ENCODE results near the gene UGT1A7. TPM values are rescaled to one million over a fixed set of nuclear protein-coding genes. Genes with fewer than 3 reads are reported as not detected.
"Not testable (repeated sequence)": the region's sequence is repeated elsewhere in the genome, so short reads cannot be mapped to it uniquely, and the experiment has no call there.

Gene UGT1A7
- total RNA-seq, 2 donors from 2014 or later = not detected

DNA sequence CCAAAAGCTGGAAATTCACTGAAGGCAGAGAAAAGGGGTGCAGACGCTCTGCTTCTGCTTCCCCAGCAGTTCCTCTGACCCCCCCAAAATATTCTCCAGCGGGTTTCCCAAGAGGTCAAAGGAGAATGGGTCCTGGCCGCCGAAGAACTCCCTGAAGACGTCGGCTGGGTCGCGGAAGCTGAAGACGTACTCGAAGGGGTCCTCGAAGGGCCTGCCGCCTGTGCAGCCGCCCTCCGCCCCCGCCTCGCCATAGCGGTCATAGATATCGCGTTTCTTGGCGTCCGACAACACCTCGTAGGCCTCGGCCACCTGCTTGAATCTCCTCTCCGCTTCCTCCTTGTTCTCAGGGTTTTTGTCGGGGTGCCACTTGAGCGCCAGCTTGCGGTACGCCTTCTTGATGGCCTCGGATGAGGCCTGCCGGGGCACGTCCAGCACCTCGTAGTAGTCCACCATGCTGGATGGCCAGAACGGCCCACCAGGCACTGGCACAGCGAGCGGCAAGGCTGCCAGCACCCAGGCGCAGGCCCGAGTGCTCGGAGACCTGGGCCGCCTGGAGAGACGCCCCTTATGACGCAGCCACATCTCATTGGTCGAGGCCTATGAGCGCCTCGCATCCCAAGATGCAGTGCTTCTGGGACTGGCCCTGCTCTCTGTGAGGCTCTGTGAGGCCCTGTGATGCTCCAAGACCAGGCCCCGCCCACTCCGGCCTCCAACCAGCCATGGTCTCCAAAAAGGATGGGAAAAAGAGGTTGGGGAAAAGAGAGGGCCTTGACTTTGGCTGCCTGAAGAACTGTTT, 62.0 kb downstream of the UGT1A7 start:
- no peaks in the 10 kb centered on the region for H3K36me3 Mint-ChIP-seq
- H3K27ac Mint-ChIP-seq = no peak overlapping the region
- DNase-seq (ENCODE audit: low spot score in 2 of 2) (no peak), ATAC-seq (no peak)
- no peaks in the 10 kb centered on the region for H3K9me3 Mint-ChIP-seq

DNA sequence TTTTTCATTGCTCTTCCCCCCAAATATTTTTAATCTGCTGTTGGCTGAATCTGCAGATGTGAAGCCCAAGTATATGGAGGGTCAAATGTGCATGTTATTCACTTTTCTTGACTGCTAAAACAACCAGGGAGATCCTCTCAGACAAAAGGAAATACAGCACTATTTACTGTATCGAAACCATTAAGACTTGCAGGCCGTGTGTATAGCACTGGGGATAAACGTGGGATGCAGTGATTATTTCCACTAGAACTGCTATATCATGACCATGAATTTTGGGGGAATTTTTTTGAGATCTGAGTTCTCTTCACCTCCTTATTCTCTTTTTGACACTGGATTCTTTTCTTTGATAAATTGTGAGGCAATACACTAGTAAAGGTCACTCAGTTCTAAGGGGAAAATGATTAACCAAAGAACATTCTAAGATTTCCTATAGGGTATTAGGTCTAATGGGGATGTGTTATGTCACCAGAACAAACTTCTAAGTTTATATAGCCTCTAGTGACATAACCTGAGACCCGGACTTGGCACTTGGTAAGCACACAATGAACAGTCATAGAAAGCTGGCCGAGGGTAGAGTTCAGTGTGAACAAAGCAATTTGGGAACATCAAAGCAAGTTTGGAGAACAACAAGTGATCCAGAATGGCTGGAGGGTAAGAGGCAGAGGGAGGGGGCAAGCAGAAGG, 63.5 kb downstream of the UGT1A7 start:
- peaks cover 0 to 6% of the 10 kb centered on the region in 2 donors for H3K36me3 Mint-ChIP-seq

DNA sequence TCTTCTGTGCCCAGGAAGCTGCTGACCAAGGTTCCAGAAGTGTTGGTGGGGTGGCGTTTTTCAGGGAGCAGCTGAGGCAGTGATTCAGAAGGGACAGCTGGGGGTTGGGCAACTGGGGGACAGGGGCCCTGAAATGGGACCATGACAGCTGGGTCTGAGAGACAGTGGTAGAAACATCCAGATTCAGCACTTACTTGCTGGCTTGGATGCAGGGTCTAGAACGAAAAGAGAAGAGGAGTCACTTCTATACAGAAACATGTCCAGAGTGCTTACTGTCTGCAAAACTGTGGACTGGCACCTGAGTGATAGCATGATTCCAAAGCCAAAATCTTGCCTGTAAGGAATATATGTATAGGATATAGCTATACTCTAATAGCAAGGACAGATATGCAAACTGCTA, 64.1 kb downstream of the UGT1A7 start:
- not testable (repeated sequence) for H3K27ac Mint-ChIP-seq, H3K9me3 Mint-ChIP-seq, ATAC-seq

More for the DNA sequence above, 63.5 kb downstream of the UGT1A7 start:
- DNase-seq (ENCODE audit: low spot score in 2 of 2) (no peak), ATAC-seq (no peak)
- H3K9me3 Mint-ChIP-seq = peaks cover 6% of the 10 kb centered on the region in 2 donors
- H3K27ac Mint-ChIP-seq = no peak overlapping the region

DNA sequence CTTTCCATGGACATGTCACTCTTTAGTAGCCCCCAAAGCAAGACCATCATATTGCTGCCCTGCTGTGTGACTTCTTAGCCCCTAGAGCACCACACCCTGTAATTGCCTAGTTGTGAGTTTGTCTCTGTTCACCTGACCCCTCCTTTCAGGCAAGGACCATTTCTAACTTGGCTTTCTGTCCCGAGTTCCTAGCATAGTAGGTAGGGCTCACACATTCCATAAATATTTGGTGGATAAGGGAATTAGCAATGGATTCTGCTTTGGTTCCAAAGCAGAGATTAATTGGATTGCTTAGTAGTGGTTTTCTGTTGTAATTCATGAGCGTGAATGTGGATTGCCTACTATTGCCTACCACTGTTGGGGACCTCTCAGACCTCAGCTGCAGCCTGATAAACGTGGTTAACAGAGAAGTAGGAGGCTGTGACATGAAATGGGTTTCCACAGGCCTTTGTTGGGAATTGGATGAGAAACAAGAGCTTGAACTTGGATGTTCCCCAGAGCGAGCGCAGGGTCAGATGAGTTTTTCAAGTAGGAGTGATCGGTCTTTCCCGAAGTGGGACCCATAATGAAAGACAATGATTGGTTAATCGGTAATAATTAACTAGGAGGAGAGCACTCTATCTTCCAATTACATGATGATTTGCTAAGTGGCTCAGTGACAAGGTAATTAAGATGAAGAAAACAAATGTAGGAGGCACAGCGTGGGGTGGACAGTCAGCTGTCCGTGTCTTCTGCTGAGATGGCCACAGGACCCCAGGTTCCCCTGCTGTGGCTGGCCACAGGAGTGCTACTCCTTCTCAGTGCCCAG, 65.0 kb downstream of the UGT1A7 start:
- no peak for DNase-seq (ENCODE audit: low spot score in 2 of 2)
- Mint-ChIP-seq H3K9me3 (peaks cover 7 to 10% of the 10 kb centered on the region in 2 donors), H3K27ac (no peak overlapping the region), H3K36me3 (peaks cover 0 to 18% of the 10 kb centered on the region in 2 donors)
- ATAC-seq = no peak

More for the DNA sequence above, 64.1 kb downstream of the UGT1A7 start:
- H3K36me3 Mint-ChIP-seq = peaks cover 0 to 11% of the 10 kb centered on the region in 2 donors
- DNase-seq (ENCODE audit: low spot score in 2 of 2) = not testable (repeated sequence)

DNA sequence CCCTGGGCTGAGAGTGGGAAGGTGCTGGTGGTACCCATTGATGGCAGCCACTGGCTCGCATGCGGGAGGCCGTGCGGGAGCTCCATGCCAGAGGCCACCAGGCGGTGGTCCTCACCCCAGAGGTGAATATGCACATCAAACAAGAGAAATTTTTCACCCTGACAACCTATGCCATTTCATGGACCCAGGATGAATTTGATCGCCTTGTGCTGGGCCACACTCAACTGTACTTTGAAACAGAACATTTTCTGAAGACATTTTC, 65.5 kb downstream of the UGT1A7 start:
- peaks cover 7 to 12% of the 10 kb centered on the region in 2 donors for H3K9me3 Mint-ChIP-seq
- no peak for ATAC-seq
- DNase-seq (ENCODE audit: low spot score in 2 of 2) = no peak
- peaks cover 0 to 20% of the 10 kb centered on the region in 2 donors for H3K36me3 Mint-ChIP-seq
- no peak overlapping the region for H3K27ac Mint-ChIP-seq

DNA sequence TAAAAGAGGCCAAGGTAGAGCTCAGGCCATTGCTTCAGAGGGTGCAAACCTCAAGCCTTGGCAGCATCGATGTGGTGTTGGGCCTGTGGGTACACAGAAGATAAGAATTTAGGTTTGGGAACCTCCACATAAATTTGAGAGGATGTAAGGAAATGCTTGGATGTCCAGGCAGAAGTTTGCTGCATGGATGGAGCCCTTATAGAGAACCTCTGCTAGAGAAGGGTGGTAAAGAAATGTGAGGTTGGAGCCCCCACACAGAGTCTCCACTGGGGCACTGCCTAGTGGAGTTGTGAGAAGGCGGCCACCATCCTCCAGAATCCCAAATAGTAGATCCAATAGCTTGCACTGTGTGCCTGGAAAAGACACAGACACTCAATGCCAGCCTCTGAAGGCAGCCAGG, 69.0 kb downstream of the UGT1A7 start:
- H3K9me3 Mint-ChIP-seq = peaks cover 7 to 12% of the 10 kb centered on the region in 2 donors
- H3K36me3 Mint-ChIP-seq = peaks cover 0 to 20% of the 10 kb centered on the region in 2 donors
- H3K27ac Mint-ChIP-seq; DNase-seq (ENCODE audit: low spot score in 2 of 2); ATAC-seq: not testable (repeated sequence)

DNA sequence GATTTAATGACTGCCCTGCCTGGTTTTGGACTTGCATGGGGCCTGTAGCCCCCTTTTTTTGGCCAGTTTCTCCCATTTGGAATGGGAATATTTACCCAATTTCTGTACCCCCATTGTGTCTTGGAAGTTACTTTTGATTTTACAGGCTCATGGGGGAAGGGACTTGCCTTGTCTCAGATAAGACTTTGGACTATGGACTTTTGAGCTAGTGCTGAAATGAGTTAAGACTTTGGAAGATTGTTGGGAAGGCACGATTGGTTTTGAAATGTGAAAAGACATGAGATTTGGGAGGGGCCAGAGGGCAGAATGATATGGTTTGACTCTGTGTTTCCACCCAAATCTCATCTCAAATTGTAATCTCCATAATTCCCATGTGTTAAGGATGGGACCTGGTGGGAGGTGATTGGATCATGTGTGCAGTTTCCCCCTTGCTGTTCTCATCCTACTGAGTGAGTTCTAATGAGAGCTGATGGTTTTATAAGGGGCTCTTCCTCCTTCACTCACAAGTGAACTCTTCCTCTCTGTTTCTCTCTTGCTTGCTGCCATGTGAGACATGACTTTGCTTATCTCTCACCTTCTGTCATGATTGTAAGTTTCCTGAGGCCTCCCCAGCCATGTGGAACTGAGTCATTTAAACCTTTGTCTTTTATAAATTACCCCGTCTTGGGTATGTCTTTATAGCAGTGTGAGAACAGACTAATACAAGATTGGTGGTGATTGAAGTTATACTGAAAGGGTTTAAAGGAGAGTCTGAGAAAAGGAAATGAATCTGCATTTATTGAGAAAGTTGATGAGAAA, 69.7 kb downstream of the UGT1A7 start:
- Mint-ChIP-seq H3K9me3 (peaks cover 7 to 12% of the 10 kb centered on the region in 2 donors), H3K36me3 (peaks cover 0 to 20% of the 10 kb centered on the region in 2 donors)
- not testable (repeated sequence) for ATAC-seq; DNase-seq (ENCODE audit: low spot score in 2 of 2); H3K27ac Mint-ChIP-seq

DNA sequence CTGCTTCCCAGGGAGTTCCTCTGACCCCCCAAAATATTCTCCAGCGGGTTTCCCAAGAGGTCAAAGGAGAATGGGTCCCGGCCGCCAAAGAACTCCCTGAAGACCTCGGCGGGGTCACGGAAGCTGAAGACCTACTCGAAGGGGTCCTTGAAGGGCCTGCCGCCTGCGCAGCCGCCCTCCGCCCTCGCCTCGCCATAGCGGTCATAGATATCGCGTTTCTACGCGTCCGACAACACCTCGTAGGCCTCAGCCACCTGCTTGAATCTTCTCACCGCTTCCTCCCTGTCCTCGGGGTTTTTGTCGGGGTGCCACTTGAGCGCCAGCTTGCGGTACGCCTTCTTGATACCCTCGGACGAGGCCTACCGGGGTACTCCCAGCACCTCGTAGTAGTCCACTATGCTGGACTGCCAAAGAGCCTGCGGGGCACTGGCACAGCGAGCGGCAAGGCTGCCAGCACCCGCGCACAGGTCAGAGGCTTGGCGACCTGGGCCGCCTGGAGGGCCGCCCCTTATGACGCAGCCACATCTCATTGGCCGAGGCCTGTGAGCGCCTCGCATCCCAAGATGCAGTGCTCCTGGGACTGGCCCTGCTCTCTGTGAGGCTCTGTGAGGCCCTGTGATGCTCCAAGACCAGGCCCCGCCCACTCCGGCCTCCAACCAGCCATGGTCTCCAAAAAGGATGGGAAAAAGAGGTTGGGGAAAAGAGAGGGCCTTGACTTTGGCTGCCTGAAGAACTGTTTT, 73.3 kb downstream of the UGT1A7 start:
- H3K9me3 Mint-ChIP-seq = peaks cover 2 to 8% of the 10 kb centered on the region in 2 donors
- peaks cover 0 to 16% of the 10 kb centered on the region in 2 donors for H3K36me3 Mint-ChIP-seq
- DNase-seq (ENCODE audit: low spot score in 2 of 2) (no peak), ATAC-seq (no peak)
- H3K27ac Mint-ChIP-seq = no peak overlapping the region

DNA sequence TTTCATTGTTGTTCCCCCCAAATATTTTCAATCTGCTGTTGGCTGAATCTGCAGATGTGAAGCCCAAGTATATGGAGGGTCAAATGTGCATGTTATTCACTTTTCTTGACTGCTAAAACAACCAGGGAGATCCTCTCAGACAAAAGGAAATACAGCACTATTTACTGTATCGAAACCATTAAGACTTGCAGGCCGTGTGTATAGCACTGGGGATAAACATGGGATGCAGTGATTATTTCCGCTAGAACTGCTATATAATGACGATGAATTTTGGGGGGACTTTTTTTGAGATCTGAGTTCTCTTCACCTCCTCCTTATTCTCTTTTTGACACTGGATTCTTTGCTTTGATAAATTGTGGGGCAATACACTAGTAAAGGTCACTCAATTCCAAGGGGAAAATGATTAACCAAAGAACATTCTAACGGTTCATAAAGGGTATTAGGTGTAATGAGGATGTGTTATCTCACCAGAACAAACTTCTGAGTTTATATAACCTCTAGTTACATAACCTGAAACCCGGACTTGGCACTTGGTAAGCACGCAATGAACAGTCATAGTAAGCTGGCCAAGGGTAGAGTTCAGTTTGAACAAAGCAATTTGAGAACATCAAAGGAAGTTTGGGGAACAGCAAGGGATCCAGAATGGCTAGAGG, 74.9 kb downstream of the UGT1A7 start:
- H3K36me3 Mint-ChIP-seq = peaks cover 0 to 4% of the 10 kb centered on the region in 2 donors
- ATAC-seq (no peak), DNase-seq (ENCODE audit: low spot score in 2 of 2) (no peak)
- H3K9me3 Mint-ChIP-seq = peaks cover 0 to 3% of the 10 kb centered on the region in 2 donors
- no peak overlapping the region for H3K27ac Mint-ChIP-seq

DNA sequence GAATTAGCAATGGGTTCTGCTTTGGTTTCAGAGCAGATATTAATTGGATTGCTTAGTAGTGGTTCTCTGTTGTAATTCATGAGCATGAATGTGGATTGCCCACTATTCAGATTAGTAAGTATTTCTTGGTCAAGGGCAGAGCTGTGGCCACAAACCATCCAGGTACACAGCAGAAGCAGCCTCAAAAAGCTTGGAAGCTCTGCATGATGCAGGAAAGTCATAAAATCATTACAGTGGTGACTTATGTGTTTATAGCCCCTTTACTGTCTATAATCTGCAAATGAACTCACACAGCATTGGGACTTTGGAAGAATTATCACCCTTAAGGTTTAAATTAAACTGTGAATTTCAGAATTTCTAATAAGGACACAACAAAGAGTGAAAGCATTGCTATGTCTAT, 76.4 kb downstream of the UGT1A7 start:
- H3K36me3 Mint-ChIP-seq = no peaks in the 10 kb centered on the region
- no peaks in the 10 kb centered on the region for H3K9me3 Mint-ChIP-seq
- ATAC-seq (no peak), DNase-seq (ENCODE audit: low spot score in 2 of 2) (no peak)
- H3K27ac Mint-ChIP-seq = no peak overlapping the region

DNA sequence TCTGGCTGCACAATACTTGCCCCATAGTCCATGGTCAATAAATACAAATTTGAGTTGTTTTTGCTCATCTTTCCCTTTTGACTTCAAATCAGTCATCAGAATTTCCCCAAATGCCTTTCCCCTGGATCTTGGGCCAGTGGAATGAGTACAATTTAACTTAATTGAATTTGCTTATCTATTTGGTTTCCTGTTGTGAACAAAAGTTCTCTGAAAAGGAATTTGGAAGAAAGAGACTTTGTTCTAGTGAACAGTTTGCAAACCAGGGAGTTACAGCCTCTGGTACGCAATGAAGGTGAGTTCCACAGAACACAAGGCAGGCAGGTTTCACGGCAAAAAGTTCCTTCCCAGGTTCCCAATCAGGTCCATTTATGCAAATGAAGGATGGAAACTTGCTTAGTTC, 77.1 kb downstream of the UGT1A7 start:
- DNase-seq (ENCODE audit: low spot score in 2 of 2) (no peak), ATAC-seq (no peak)
- H3K36me3 Mint-ChIP-seq = no peaks in the 10 kb centered on the region
- H3K27ac Mint-ChIP-seq = no peak overlapping the region
- no peaks in the 10 kb centered on the region for H3K9me3 Mint-ChIP-seq

DNA sequence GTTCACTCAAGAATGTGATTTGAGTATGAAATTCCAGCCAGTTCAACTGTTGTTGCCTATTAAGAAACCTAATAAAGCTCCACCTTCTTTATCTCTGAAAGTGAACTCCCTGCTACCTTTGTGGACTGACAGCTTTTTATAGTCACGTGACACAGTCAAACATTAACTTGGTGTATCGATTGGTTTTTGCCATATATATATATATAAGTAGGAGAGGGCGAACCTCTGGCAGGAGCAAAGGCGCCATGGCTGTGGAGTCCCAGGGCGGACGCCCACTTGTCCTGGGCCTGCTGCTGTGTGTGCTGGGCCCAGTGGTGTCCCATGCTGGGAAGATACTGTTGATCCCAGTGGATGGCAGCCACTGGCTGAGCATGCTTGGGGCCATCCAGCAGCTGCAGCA, 78.3 kb downstream of the UGT1A7 start, which contains the start of gene UGT1A1:
Gene UGT1A1, plus strand, starts transcription at position 228 of the 400 bp plus-strand sequence. Its CDS starts 18 bp downstream, at position 246.
- Mint-ChIP-seq H3K27ac (no peak within 1 kb of the TSS), H3K9me3 (no peaks in the 10 kb centered on the region), H3K36me3 (no peaks in the 10 kb centered on the region)
- no peak for ATAC-seq
- no peak for DNase-seq (ENCODE audit: low spot score in 2 of 2)

DNA sequence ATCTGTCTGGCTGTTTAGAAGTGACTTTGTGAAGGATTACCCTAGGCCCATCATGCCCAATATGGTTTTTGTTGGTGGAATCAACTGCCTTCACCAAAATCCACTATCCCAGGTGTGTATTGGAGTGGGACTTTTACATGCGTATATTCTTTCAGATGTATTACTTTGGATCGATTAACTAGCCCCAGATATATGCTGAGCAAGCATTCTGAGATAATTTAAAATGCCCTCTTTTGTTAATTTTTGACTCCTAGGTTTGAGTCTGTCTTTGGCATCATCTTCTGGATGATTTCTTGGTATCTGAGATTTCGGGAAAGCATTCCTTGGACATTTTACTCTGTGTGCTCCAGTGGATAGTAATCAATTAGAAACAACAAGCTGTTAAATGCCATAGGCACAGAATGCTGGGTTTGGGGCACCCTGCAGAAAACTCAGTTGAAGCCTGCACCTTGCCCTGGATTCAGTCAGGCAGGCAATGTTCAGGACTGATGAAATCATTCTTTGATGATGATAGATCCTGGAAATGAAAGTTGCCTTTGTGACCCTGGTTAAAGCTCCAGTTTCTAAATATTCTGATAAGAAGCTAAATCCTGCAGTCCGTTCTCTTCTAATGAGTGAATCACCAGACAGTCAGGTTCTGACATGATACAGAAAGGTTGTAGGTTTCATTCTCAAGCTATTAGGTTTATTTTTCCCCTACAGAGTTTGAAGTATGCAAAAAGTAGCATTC, 79.5 kb downstream of the UGT1A7 start:
- Mint-ChIP-seq H3K9me3 (no peaks in the 10 kb centered on the region), H3K27ac (no peak overlapping the region), H3K36me3 (no peaks in the 10 kb centered on the region)
- DNase-seq (ENCODE audit: low spot score in 2 of 2) = no peak
- ATAC-seq = no peak

DNA sequence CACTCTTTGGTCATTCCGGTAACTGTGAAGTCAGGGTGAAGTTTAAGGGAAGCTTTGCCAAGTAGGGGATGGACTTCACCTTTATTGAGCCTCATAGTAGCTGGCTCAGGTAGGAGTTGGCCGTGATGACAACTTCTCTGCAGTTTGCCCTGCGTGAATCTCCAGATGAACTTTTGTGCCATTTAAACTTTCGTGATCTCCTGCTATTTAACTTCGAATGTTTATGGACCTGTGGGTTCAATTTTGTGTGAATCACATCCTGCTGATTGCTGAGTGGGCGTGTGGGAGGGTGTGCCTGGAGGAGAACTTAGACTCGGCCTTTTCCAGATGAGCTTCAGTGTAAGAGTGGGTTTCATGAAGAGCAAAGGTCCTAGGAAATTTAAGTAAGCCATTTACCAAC, 82.6 kb downstream of the UGT1A7 start:
- ATAC-seq (no peak), DNase-seq (ENCODE audit: low spot score in 2 of 2) (no peak)

DNA sequence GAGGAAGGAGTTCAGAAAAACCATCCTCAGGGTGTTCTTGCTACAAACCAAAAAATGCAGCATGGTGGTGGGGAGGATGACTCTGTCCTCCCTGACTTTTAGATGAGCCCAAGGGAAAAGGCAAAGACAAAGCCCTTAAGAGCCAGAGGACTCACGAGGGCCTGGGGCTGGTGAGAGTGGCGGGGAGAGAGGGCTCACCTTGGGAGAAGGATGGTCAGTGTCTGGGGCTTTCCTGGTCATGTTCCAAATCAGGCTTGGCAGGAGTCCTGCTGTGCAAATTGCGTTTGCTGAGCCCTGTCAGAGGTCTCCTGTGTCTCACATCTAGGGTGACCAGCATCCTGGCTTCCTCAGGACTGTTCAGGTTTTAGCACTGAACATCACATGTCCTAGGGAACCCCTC, 83.1 kb downstream of the UGT1A7 start:
- no peak overlapping the region for H3K27ac Mint-ChIP-seq
- DNase-seq (ENCODE audit: low spot score in 2 of 2) = no peak
- ATAC-seq = no peak
- H3K36me3 Mint-ChIP-seq = no peaks in the 10 kb centered on the region
- no peaks in the 10 kb centered on the region for H3K9me3 Mint-ChIP-seq

More for the DNA sequence above, 82.6 kb downstream of the UGT1A7 start:
- Mint-ChIP-seq H3K27ac (no peak overlapping the region), H3K36me3 (no peaks in the 10 kb centered on the region), H3K9me3 (no peaks in the 10 kb centered on the region)

All from activated naive CD4-positive, alpha-beta T cell treated with anti-CD3 and anti-CD28 coated beads, Interleukin-2, amount 50 U/mL, for 72 hours (primary cell).